Endodermal cell (in vitro differentiated cells): ENCODE data around the gene RNFT2. TPM values are rescaled to one million over a fixed set of nuclear protein-coding genes. Genes with fewer than 3 reads are reported as not detected.

Experiments
- DNase-seq: peaks from one replicate; pipeline ENCODE4 v3.0.0-alpha.2; 2017
- H3K27ac ChIP-seq: 2 replicates; pipeline ENCODE4 v1.5.1; 2013; ENCODE audit warnings: mild to moderate bottlenecking, low read depth, low read length, moderate library complexity
- H3K27me3 ChIP-seq: 2 replicates; pipeline ENCODE4 v1.6.1; 2013; ENCODE audit warnings: mild to moderate bottlenecking, low read length, moderate library complexity; ENCODE audit not compliant: insufficient read depth, control insufficient read depth, poor library complexity, severe bottlenecking
- H3K36me3 ChIP-seq: 2 replicates; pipeline ENCODE4 v1.7.0; 2013; ENCODE audit warnings: mild to moderate bottlenecking, low read length, moderate library complexity; ENCODE audit not compliant: control insufficient read depth, insufficient read depth
- H3K4me1 ChIP-seq: one replicate; pipeline ENCODE4 v1.7.0; 2013; ENCODE audit warnings: low read length; ENCODE audit not compliant: control insufficient read depth, insufficient read depth
- H3K4me3 ChIP-seq: 2 replicates; pipeline ENCODE4 v1.5.1; 2013; ENCODE audit warnings: mild to moderate bottlenecking, low read length, moderate library complexity
- H3K9ac ChIP-seq: 2 replicates; pipeline ENCODE4 v1.6.1; 2013; ENCODE audit warnings: mild to moderate bottlenecking, low read length, moderate library complexity; ENCODE audit not compliant: poor library complexity, severe bottlenecking; ENCODE audit errors: extremely low read depth
- H3K9me3 ChIP-seq: 2 replicates; pipeline ENCODE4 v1.6.1; 2013; ENCODE audit warnings: mild to moderate bottlenecking, low read length, moderate library complexity; ENCODE audit not compliant: control insufficient read depth
- H3K27ac Mint-ChIP-seq: 2 replicates; pipeline ENCODE4 v1.8.0; 2020; ENCODE audit warnings: mixed read lengths
- H3K27me3 Mint-ChIP-seq: 2 replicates; pipeline ENCODE4 v1.8.0; 2021; ENCODE audit warnings: mild to moderate bottlenecking, mixed read lengths; ENCODE audit not compliant: insufficient read depth
- H3K36me3 Mint-ChIP-seq: 2 replicates; pipeline ENCODE4 v1.8.0; 2020; ENCODE audit warnings: low read depth, mixed read lengths
- H3K4me1 Mint-ChIP-seq: 2 replicates; pipeline ENCODE4 v1.8.0; 2020; ENCODE audit warnings: mixed read lengths
- H3K4me3 Mint-ChIP-seq: 2 replicates; pipeline ENCODE4 v1.8.0; 2020; ENCODE audit warnings: mild to moderate bottlenecking, moderate library complexity, mixed read lengths
- H3K9me3 Mint-ChIP-seq: 2 replicates; pipeline ENCODE4 v1.8.0; 2020; ENCODE audit warnings: mild to moderate bottlenecking, mixed read lengths
- WGBS, 2 experiments: methylation state at CpG; one replicate each; pipeline versions ENCODE4 v1.1.5 to v1.1.7; 2013; ENCODE audit warnings: missing lambda C conversion rate in 2 of 2, mixed read lengths in 1 of 2; ENCODE audit not compliant: insufficient coverage in 1 of 2, insufficient read length in 1 of 2; 5-methylcytosine and 5-hydroxymethylcytosine counted together
- total RNA-seq, 2 donors: library from RNA; stranded (reverse); fragmentation: NEBNext Ultra II Directional in 1 of 2; extraction: Animal tissue kit (Norgen Biotek cat#: 25700) in 1 of 2; gene quantifications; 2 replicates in 1 of 2; 3 replicates in 1 of 2; pipeline ENCODE4 v1.2.1, GENCODE V29; 2021
- TF ChIP-seq, protein P1 (sequence below): fragments of 200-600 bp; sonication (generic); conservative IDR thresholded peaks from 2 replicates; pipeline ENCODE4 v1.5.0; 2021; ENCODE audit warnings: antibody characterized with exemption, mild to moderate bottlenecking

Gene RNFT2
- total RNA-seq, 2 donors from 2014 or later, result 28.0 to 51.2 TPM

DNA sequence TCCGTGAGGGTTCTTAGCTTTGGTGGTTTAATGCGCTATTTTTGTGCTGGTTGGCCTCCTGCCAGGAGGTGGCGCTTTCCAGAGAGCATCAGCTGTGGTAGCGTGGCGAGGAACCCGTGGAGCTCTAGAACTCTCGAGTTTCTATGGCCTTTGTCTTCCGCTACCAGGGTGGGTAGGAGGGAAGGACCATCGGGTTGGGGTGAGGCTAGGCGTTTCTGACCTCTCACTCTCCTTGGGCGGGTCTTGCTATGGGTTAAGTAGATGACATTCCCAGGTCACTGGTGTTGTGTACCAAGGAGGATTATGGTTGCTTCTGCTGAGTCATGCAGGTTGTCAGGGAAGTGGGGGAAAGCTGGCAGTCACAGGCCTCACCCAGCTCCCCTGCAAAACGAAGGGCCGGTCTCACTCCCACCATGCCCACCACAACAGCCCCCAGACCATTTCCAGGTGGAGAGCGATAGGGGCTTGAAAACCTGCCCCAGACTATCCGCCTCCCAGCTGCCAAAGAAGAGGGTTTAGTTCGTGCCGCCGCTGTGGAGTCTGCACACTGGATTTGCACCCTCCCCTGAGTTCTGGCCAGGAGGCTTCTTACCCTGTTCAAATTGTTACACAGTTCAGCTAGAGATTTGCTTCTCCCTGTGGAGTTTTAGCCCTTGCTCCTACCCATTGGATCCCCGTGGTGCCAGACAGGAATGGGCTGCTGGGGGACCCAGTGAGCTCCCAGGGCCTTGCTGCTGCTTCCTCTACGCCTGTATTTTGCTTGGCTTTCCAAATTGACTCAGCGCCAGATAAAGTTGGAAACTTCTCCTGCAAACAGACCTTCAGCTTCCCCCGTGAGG lies 21.9 kb downstream of the RNFT2 start:
- H3K4me1 ChIP-seq, result no peaks in the 10 kb centered on the region
- no peak overlapping the region for H3K4me3 ChIP-seq
- peak; percentile 90 for DNase-seq
- 94 to 96% methylated on average over 8 to 22 of the region's 22 CpGs for WGBS, 2 experiments
- peaks cover 17% of the 10 kb centered on the region for H3K4me1 Mint-ChIP-seq
- TF ChIP-seq, protein P1, sequence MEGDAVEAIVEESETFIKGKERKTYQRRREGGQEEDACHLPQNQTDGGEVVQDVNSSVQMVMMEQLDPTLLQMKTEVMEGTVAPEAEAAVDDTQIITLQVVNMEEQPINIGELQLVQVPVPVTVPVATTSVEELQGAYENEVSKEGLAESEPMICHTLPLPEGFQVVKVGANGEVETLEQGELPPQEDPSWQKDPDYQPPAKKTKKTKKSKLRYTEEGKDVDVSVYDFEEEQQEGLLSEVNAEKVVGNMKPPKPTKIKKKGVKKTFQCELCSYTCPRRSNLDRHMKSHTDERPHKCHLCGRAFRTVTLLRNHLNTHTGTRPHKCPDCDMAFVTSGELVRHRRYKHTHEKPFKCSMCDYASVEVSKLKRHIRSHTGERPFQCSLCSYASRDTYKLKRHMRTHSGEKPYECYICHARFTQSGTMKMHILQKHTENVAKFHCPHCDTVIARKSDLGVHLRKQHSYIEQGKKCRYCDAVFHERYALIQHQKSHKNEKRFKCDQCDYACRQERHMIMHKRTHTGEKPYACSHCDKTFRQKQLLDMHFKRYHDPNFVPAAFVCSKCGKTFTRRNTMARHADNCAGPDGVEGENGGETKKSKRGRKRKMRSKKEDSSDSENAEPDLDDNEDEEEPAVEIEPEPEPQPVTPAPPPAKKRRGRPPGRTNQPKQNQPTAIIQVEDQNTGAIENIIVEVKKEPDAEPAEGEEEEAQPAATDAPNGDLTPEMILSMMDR, result peak; percentile 68
- H3K36me3 Mint-ChIP-seq, result peaks cover 48% of the 10 kb centered on the region
- H3K27ac Mint-ChIP-seq, result peak overlapping the region; percentile 89
- H3K9me3 Mint-ChIP-seq, result no peaks in the 10 kb centered on the region
- H3K36me3 ChIP-seq, result no peaks in the 10 kb centered on the region
- H3K27me3 Mint-ChIP-seq, result no peaks in the 10 kb centered on the region
- H3K9ac ChIP-seq, result no peak overlapping the region
- H3K27ac ChIP-seq, result no peak overlapping the region
- no peaks in the 10 kb centered on the region for H3K9me3 ChIP-seq
- H3K27me3 ChIP-seq, result no peaks in the 10 kb centered on the region
- H3K4me3 Mint-ChIP-seq, result peak overlapping the region; percentile 43

DNA sequence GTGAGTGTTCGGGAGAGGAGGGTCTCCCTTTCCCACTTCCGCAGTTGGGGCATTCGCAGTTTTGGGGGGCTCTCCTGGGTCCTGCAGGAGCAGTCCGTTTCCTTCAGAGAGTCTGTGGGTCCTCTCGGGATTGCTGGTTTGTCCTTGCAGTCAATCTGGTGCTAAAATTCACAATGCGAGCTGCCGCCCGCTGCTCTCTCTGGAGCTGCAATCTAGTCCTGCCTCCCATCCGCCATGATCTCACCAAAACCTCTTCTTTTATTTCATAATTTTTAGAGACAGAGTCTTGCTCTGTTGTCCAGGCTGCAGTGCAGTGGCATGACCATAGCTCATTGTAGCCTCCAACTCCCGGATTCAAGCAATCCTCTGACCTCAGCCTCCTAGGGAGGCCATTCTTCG lies 22.5 kb downstream of the RNFT2 start:
- Mint-ChIP-seq H3K36me3 (peaks cover 46% of the 10 kb centered on the region), H3K4me1 (peaks cover 15% of the 10 kb centered on the region), H3K27me3 (no peaks in the 10 kb centered on the region), H3K9me3 (no peaks in the 10 kb centered on the region), H3K27ac (peak overlapping the region; percentile 89), H3K4me3 (peak overlapping the region; percentile 43)
- no peaks in the 10 kb centered on the region for H3K36me3 ChIP-seq
- H3K27me3 ChIP-seq, result no peaks in the 10 kb centered on the region
- 97% methylated on average over 10 to 11 of the region's 11 CpGs for WGBS, 2 experiments
- no peaks in the 10 kb centered on the region for H3K4me1 ChIP-seq
- no peak overlapping the region for H3K27ac ChIP-seq
- H3K4me3 ChIP-seq, result no peak overlapping the region
- DNase-seq, result no peak
- H3K9me3 ChIP-seq, result no peaks in the 10 kb centered on the region
- no peak overlapping the region for H3K9ac ChIP-seq
- TF ChIP-seq, protein P1, result no peak

DNA sequence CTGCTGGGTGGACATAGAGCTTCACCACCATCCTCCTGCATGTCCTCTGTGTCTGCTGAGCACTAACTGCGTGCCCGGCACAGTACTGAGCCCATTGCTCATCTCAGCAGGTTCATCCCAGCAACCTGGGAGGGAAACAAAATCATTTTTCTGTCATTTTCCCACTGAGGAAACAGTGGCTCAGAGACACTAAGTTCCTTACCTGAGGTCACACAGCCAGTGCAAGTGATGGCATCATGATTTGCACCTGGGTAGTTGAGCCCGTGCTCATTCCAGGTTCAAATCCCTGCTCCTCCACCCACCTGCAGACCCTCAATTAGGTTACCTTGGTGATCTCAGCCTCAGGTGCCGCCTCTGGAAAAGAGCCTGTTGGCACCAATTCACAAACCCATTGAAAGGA lies 23.4 kb downstream of the RNFT2 start:
- Histone ChIP-seq H3K27me3 (no peaks in the 10 kb centered on the region), H3K9ac (no peak overlapping the region), H3K9me3 (no peaks in the 10 kb centered on the region), H3K27ac (no peak overlapping the region), H3K4me1 (no peaks in the 10 kb centered on the region), H3K36me3 (peaks cover 3% of the 10 kb centered on the region), H3K4me3 (no peak overlapping the region)
- Mint-ChIP-seq H3K27me3 (no peaks in the 10 kb centered on the region), H3K4me3 (no peak overlapping the region), H3K9me3 (no peaks in the 10 kb centered on the region), H3K36me3 (peaks cover 46% of the 10 kb centered on the region), H3K4me1 (peaks cover 15% of the 10 kb centered on the region), H3K27ac (no peak overlapping the region)
- no peak for DNase-seq
- 94 to 98% methylated on average over 4 of the region's 4 CpGs for WGBS, 2 experiments
- TF ChIP-seq, protein P1, result no peak
